Hematopoietic multipotent progenitor cell (in vitro differentiated cells): Measurements from ENCODE around the gene ARL2BP. TPM values are rescaled to one million over a fixed set of nuclear protein-coding genes. Genes with fewer than 3 reads are reported as not detected.
"Not testable (repeated sequence)": the region's sequence is repeated elsewhere in the genome, so short reads cannot be mapped to it uniquely, and the experiment has no call there.

ENCODE experiments used
- DNase-seq, 3 donors: peaks; one replicate each; pipeline ENCODE4 v3.0.0-alpha.2; 2011 to 2015; ENCODE audit warnings: low read depth in 2 of 3, low spot score in 2 of 3
- total RNA-seq: library from RNA; depleted of rRNA; stranded (reverse); fragments of >200 nt; gene quantifications from one replicate; pipeline ENCODE4 v1.2.3, GENCODE V29; 2012

Gene ARL2BP
- 57.4 TPM for total RNA-seq

- DNase-seq: peak; percentile 87 to 98 (median 97)
These were observed at the start of gene ARL2BP for GRCh38 chr16:57244767-57245471. Gene ARL2BP (plus strand): TSS chr16:57245259. CDS start chr16:57245368, 109 bp downstream.

GRCh38 chr16:57196286-57196685 is 48.8 kb upstream of the ARL2BP start:
- DNase-seq: no peak

- DNase-seq: no peak
These were observed 48.3 kb upstream of the ARL2BP start for GRCh38 chr16:57196753-57197152.

DNA sequence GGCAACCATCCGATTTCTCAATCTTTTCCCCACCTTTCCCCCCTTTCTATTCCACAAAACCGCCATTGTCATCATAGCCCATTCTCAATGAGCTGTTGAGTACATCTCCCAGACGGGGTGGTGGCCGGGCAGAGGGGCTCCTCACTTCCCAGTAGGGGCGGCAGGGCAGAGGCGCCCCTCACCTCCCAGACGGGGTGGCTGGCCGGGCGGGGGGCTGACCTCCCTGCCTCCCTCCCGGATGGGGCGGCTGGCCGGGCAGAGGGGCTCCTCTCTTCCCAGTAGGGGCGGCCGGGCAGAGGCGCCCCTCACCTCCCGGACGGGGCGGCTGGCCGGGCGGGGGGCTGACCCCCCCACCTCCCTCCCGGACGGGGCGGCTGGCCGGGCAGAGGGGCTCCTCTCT is 44.7 kb upstream of the ARL2BP start:
- DNase-seq: not testable (repeated sequence)

GRCh38 chr16:57200926-57201325 is 44.1 kb upstream of the ARL2BP start:
- DNase-seq: not testable (repeated sequence)

DNA sequence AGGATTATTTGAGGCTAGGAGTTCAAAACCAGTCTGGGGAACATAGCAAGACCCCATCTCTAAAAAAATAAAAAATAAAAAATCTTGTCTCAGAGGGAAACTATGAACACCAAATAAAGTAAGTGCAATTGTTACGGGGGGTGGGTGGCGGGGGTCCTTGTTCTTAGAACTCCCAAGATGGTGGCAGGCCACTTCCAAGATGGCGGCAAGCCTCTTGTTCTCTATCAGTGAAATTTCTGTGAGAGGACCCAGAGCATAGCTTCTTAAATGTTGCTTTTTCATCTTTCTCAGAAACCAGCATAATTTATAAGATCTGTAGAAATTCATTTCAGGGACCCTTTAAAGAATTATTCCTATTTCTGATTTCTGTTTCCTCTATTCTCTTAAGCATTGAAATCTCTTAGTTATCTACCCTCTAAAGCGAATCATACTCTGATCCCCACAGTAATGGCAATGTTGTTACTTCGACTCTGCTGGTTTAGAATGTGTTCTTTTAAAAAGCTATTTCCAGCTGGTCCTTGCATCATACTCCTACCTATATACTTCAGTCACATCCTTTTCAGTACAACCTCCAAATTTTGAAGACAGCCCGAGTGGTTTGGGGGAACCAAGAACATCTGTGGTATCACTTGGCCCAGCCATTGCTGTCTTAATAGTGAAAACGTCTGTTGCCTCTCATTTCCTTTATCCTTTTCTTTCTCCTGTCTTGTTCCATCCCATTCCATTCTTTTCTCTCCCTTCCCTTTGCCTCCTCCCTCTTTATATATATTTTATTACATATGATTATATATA is 42.8 kb upstream of the ARL2BP start:
- no peak for DNase-seq

GRCh38 chr16:57203451-57203850 is 41.6 kb upstream of the ARL2BP start:
- no peak for DNase-seq

DNA sequence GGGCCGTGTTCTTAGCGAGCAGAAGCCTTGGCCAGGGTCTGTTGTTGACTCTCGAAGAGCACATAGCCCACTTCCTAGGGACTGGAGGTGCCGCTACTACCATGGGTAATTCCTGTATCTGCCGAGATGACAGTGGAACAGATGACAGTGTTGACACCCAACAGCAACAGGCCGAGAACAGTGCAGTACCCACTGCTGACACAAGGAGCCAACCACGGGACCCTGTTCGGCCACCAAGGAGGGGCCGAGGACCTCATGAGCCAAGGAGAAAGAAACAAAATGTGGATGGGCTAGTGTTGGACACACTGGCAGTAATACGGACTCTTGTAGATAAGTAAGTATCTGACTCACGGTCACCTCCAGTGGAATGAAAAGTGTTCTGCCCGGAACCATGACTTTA is 40.4 kb upstream of the ARL2BP start:
- DNase-seq: no peak

- no peak for DNase-seq
These were observed 36.1 kb upstream of the ARL2BP start for GRCh38 chr16:57208926-57209325.

DNA sequence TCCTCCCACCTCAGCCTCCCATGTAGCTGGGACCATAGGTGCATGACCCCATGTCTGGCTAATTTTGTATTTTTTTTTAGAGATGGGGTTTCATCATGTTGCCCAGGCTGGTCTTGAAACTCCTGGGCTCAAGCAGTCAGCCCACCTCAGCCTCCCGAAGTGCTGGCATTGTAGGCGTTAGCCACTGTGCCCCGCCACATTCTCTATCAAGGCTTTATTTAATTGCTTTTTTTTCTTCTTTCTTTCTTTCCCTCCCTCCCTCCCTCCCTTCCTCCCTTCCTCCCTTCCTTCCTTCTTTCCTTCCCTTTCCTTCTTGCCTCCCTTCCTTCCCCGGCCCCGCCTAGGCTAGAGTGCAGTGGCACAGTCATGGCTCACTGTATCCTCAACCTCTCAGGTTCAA is 35.3 kb upstream of the ARL2BP start:
- DNase-seq: no peak

GRCh38 chr16:57213462-57213861 is 31.6 kb upstream of the ARL2BP start:
- no peak for DNase-seq

DNA sequence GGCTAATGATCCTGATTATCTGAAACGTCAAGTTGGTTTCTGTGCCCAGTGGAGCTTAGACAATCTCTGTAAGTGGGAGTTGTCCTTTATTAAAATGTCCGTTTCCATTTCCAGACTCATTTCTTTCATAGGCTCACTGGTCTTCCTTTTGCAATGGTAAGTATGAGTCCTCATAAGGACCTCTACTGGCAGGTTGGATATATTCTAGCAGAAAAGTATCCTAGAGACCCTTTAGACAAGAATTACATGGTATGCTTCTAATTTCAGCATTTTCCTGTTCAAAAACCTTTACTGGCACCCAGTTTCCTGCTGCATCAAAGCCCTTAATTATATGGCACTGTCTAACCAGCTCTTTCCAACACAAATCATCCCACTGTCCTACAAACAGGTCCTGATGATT is 28.1 kb upstream of the ARL2BP start:
- no peak for DNase-seq

DNA sequence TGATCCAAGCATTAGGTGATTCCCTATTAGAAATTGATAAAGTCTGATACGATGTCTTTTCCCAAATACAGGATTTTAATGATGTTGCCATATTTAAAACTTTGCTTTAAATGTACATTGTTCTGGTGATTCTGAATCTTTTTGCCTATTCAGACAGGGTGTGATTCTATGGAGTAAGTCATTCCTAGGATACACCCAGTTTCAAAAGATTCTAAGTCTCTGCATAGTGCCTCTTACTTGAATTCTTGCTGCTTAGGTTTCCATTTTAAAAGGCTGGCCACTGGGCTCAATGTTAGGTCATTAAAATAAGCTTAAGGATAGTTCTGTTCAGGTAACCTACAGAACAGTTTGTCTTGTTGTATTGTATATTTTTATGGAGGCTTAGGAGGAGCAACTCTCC is 22.0 kb upstream of the ARL2BP start:
- no peak for DNase-seq

GRCh38 chr16:57224651-57225335 is 20.3 kb upstream of the ARL2BP start:
- DNase-seq: no peak

DNA sequence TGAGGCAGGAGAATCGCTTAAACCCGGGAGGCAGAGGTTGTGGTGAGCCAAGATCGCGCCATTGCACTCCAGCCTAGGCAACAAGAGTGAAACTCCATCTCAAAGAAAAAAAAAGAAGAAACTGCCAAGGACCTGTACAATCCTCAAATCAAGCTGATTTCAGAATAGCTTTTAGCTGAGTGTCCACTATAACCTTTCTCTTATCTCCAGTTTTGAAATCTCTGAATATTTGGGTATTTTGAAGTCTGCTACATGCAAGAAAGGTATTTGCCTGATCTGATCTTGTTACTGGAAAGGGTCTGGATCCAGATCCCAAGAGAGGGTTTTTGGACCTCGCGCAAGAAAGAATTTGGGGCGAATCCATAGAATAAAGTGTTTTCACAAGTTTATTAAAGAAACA is 19.1 kb upstream of the ARL2BP start:
- no peak for DNase-seq

DNA sequence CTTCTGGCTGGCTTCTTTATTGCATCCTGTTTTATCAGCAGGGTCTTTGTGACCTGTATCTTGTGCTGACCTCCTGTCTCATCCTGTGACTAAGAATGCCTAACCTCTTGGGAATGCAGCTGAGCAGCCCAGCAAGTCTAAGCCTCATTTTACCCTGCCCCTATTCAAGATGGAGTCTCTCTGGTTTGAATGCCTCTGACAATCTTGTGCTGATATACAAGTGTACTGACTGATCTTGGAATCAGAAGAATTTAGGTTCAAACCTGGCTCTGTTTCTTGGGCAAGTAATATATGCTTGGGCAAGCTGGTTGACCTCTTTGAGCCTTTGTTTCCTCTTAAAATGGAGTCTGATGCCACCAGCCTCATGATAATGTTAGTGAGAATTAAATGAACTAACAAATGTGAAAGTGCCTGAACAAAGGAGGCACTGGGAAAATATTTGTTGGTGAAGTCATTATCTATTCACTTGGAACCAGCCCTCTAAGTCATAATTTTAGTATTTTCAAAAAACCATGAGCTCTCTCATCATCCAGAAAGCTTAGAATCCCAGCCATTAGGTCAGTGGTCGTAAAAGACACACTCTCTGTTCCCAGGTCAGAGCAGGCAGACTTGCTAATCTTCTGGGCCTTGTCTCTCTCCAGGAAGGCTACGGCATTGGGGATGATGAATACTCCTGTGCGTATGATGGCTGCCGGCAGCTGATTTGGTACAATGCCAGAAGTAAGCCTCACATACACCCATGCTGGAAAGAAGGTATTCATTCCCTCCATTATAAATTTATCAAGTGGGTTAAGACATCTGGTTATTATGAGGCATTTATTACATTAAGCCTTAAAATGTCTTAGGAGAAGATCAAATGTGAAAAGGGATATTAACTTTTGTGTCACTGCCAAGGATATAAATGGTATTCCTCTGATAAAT is 18.1 kb upstream of the ARL2BP start:
- DNase-seq: no peak

- no peak for DNase-seq
These were observed 16.0 kb upstream of the ARL2BP start for GRCh38 chr16:57229079-57229478.

DNA sequence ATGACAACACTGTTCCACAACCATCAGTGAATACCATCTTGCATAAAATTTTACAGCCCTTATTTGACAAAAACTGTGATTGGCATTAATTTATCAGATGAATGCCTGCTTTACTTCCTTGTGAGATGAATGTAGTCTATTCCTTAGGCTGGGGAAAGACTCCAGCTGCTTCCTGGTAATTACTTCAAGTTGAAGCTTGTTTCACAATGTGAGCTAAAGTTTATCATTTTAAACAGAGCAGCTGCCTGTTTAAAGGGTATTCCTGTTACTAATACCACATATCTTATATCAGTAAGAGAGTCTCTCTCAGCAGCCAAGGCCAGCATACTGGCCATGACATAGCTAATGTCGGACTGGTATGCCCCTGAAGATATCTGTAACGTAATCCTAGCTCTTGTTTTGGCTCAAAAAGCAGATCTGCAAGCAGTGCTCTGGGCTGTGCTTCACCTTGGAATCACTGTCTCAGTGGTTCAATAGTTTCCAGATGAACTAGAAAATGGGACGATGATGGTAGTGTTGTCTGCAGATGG is 13.2 kb upstream of the ARL2BP start:
- DNase-seq: no peak

DNA sequence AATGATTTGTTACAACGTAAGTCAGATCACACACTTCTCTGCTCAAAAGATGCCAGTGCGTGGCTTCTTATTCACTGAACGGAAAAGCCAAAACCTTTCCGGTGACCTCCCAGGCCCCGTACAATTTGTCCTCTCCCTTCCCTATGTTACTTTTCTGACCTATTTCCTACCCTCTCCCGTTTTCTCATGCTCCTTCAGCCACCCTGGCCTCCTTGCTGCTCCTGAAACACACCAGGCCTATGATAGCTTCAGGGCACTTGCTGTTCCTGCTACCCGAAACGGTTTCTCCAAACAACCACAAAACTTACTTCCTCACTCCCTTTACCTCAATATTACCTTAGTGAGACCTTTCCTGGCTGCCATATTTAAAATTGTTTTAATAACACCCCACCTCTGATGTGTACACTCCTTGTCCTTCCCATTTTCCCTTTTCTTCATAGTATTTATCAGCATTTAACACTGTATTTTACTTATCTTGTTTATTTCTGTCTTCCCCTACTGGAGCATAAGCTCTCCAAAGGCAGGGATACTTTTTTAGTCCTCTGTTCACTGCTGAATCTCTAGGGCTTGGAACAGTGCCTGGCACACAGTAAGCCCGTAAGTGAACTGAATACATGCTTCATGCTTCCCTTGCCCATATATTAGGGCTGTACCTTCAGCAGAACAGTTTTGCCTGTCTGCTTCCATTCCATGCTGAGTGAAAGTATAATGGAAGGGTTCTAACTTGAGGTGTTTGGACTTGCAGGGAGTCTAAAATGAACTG is 10.9 kb upstream of the ARL2BP start:
- no peak for DNase-seq

DNA sequence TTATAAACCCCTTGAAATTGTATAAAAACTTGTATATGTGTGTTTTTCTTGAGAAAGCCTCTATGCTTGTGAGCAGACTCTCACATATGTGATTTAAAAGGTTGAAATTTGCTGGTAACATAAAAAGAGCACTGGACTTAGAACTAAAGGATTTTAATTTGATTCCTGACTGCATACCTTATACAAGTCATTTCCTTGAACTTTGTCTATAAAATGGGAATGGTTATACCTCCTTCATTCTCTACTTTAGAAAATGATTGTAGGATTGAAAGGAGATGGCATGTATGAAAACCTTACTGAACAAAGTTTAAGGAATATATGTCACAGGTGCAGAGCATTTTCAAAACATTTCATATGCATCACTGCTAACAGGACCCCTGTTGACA is 10.4 kb upstream of the ARL2BP start:
- DNase-seq: no peak
